Brain microvascular endothelial cell (primary cell): Measurements from ENCODE around the gene LRRC47.
"Not testable (repeated sequence)": the region's sequence is repeated elsewhere in the genome, so short reads cannot be mapped to it uniquely, and the experiment has no call there.

ENCODE experiments used
- DNase-seq: peaks from one replicate; pipeline ENCODE4 v3.0.0-alpha.2; 2020
- H3K27ac ChIP-seq: fragments of 250-450 bp; sonication (Bioruptor Pico); 2 replicates; pipeline ENCODE4 v1.5.1; 2020; ENCODE audit warnings: mild to moderate bottlenecking, moderate library complexity
- H3K27me3 ChIP-seq: fragments of 250-450 bp; sonication (Bioruptor Pico); replicated peaks from 2 replicates; pipeline ENCODE4 v1.5.1; 2020; ENCODE audit warnings: mild to moderate bottlenecking
- H3K36me3 ChIP-seq: fragments of 250-450 bp; sonication (Bioruptor Pico); replicated peaks from 2 replicates; pipeline ENCODE4 v1.5.1; 2020; ENCODE audit warnings: mild to moderate bottlenecking
- H3K4me3 ChIP-seq: 2 replicates; pipeline ENCODE4 v1.5.1; 2011; ENCODE audit warnings: low read depth, mild to moderate bottlenecking, control low read depth, low read length, moderate library complexity
- in situ Hi-C: cut with HindIII; loops from 2 replicates; pipeline ENCODE4 v1.10.0; 2017; ENCODE audit warnings: low sequenced_read_pairs, low pct_ligation_motif_present
- TF ChIP-seq, protein P1 (sequence below): IDR thresholded peaks from 2 replicates; pipeline ENCODE4 v1.5.1; 2011; ENCODE audit warnings: low read depth, mild to moderate bottlenecking, moderate library complexity, low read length, control low read depth, inconsistent platforms; ENCODE audit errors: missing control alignments

LRRC47 gene

DNA sequence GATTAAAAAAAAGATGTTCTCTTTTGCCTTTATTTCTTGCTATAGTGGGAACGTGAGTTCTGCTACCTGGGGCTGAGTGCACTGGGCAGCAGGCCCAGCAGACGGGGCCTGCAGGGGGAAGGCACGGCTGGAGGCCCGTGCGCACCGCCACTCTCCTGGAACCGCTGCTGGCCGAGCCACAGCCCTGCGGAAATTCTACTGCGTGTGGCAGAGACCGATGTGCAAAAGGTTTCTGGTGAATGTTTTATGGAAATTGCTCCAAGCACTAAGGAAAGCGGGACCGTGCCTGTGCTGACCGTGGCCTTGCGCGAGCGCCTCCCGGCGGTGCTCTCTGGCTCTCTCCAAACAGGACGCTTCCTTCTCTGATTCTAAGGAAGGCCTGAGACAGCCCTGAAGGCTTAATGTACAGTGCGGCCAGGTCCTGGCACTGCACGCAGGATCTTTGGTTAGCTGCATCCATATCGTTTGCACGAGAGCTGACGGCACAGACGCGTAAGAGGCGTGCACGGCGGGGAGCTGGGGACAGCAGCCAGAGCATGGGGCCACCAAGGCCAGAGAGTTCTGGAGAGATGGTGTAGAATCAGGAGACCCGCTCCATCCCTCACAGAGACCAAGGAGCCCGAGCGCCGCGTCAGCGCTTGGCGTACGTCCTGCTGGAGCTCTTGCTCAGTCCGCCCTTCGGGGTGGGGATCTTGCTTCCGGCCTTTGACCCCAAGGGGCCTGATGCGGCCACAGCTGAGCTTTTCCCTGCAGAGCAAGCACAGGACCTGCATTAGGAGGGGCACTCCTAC is 18.7 kb upstream of the LRRC47 start:
- TF ChIP-seq, protein P1, sequence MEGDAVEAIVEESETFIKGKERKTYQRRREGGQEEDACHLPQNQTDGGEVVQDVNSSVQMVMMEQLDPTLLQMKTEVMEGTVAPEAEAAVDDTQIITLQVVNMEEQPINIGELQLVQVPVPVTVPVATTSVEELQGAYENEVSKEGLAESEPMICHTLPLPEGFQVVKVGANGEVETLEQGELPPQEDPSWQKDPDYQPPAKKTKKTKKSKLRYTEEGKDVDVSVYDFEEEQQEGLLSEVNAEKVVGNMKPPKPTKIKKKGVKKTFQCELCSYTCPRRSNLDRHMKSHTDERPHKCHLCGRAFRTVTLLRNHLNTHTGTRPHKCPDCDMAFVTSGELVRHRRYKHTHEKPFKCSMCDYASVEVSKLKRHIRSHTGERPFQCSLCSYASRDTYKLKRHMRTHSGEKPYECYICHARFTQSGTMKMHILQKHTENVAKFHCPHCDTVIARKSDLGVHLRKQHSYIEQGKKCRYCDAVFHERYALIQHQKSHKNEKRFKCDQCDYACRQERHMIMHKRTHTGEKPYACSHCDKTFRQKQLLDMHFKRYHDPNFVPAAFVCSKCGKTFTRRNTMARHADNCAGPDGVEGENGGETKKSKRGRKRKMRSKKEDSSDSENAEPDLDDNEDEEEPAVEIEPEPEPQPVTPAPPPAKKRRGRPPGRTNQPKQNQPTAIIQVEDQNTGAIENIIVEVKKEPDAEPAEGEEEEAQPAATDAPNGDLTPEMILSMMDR = no peak
- DNase-seq = no peak
- H3K27me3 ChIP-seq = no peaks in the 10 kb centered on the region
- no peaks in the 10 kb centered on the region for H3K36me3 ChIP-seq
- H3K4me3 ChIP-seq = no peak overlapping the region
- H3K27ac ChIP-seq = no peak overlapping the region
- in situ Hi-C loops = no loop called here

DNA sequence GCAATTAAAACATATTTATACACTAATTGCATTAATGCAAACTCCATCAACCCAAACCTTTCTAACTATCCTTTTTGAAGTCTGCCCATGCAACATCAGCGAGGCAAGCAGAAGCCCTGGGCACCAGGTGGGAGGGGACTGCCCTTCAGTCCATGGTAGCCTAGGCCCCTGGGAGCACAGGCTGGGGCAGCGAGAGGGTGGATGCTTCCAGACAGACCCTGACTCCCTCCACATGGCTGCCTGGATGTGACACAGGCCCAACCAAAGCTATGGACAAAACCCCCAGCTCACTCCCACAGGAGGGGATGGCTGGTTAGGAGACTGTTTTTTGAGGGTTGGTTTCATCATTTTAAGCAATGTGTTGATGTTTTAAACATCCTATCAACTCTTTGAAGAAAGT is 17.8 kb upstream of the LRRC47 start:
- DNase-seq = no peak
- Histone ChIP-seq H3K27ac (no peak overlapping the region), H3K27me3 (no peaks in the 10 kb centered on the region), H3K36me3 (no peaks in the 10 kb centered on the region), H3K4me3 (no peak overlapping the region)
- in situ Hi-C loops = no loop called here
- TF ChIP-seq, protein P1 = no peak

DNA sequence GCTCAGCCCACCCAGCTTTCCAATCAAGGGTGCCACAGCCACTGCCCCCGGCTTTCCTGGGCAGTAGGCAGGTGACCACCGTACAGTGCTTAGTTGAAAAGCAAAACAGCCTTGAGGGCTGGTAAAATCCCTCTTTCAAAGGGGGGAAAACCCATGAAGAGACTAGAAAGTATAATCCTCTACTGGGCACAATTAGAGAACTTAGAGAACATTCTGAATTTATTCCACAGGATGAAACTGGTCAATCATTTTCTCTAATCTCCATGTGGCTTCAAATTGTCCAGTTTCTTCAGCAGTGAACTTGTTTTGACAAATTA is 15.3 kb upstream of the LRRC47 start:
- TF ChIP-seq, protein P1 = no peak
- Histone ChIP-seq H3K4me3 (no peak overlapping the region), H3K36me3 (no peaks in the 10 kb centered on the region), H3K27ac (no peak overlapping the region), H3K27me3 (no peaks in the 10 kb centered on the region)
- in situ Hi-C loops = no loop called here
- no peak for DNase-seq

DNA sequence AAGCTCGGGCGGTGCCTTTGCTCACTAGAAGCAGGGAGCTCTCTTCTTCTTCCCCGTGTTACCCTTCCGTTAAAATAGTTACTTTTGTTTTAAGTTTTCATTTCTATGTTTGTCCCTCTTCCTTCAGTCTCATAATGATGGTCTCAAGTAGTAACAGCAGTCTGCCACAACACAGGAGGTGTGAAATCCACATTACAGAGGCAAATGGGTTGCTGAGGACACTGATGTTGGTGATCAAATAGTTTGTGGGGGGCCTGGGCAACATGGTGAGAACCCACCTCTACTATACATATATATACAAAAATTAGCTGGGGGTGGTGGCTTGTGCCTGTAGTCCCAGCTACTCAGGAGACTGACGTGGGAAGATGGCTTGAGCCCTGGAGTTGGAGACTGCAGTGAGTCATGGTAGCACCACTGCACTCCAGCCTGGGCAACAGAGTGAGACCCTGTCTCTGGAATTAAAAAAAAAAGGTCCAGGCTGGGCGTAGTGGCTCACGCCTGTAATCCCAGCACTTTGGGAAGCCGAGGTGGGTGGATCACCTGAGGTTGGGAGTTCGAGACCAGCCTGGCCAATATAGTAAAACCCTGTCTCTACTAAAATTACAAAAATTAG is 14.0 kb upstream of the LRRC47 start:
- H3K36me3 ChIP-seq, H3K27me3 ChIP-seq, H3K4me3 ChIP-seq, DNase-seq, in situ Hi-C loops, H3K27ac ChIP-seq: not testable (repeated sequence)

DNA sequence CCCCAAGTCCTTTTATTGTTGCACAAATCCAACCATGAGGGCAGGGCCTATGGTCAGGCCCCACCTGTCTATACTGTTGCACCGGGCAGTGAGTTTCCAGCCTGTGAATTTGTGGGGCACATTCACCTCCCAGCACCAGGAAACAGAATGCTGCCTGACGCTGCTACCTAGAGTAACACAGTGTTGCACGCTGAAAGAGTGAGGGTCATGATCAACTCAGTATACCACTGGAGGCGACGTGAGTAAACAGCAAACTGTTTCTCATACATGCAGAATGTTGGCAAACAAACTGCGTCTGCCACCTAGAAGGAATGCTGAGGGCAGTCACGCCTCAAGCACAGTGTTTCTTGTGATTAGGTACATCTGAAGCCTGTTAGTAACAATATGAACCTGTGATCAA is 13.4 kb upstream of the LRRC47 start:
- TF ChIP-seq, protein P1 = no peak
- in situ Hi-C loops = no loop called here

DNA sequence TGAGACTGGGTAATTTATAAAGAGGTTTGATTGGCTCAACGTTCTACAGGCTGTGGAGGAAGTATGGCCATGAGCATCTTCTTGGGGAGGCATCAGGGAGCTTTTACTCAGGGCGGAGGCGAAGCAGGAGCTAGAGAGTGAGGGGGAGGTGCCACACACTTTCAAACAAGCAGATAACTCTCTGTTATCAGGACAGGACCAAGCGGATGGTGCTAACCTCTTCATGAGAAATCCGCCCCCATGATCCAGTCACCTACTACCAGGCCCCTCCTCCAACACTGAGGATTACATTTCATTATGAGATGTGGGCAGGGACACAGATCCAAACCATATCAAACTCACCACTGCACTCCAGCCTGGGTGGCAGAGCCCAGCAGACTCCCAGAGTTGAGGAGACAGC is 11.5 kb upstream of the LRRC47 start:
- in situ Hi-C loops = no loop called here
- Histone ChIP-seq H3K27ac (no peak overlapping the region), H3K36me3 (no peaks in the 10 kb centered on the region), H3K27me3 (no peaks in the 10 kb centered on the region), H3K4me3 (no peak overlapping the region)
- DNase-seq = no peak
- TF ChIP-seq, protein P1 = no peak

More for the DNA sequence above, 13.4 kb upstream of the LRRC47 start:
- H3K27ac ChIP-seq = no peak overlapping the region
- H3K36me3 ChIP-seq = no peaks in the 10 kb centered on the region
- DNase-seq = no peak
- no peaks in the 10 kb centered on the region for H3K27me3 ChIP-seq
- H3K4me3 ChIP-seq = no peak overlapping the region
